NCI-H2171 treated with DMSO at 0.1 percent for 48 hours (cell line): ENCODE data around the gene TTC39B.
A peak's percentile ranks its signal among the peaks of the same experiment; 100 is the strongest.

Experiments
- DNase-seq: peaks from one replicate; lab custom pipeline; 2025; lab: John Stamatoyannopoulos, UW

Gene TTC39B

DNA sequence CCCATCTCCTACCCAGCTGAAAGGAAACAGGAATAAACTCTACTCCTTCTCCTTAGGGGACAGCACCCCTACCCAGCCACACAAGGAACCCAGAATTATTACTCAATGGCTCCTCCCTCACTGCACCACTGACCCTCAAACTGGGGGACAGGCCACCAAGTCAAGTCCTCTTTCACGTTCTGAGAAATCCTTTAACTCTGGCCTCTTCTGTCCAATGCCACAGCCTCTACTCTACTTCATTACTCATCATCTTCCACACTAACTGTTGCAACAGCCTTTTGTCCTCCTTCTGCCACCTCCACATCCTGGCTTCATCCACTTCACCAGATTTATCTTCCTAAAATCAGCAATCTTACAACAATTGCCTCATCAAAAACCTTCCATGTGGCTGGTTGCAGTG is 6.8 kb downstream of the TTC39B start:
- DNase-seq = no peak

- peak; percentile 61 for DNase-seq
These were observed 7.6 kb downstream of the TTC39B start for GRCh38 chr9:15299374-15299939.

DNA sequence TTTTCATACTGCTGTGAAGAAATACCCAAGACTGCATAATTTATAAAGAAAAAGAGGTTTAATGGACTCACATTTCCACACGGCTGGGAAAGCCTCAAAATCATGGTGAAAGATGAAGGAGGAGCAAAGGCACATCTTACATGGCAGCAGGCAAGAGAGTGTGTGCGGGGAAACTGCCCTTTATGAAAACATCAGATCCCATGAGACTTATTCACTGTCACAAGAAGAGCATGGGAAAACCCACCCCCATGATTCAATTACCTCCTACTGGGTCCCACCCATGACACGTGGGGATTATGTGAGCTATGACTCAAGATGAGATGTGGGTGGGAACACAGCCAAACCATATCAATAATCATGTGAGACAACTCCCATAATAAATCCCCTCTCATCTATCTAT is 8.7 kb downstream of the TTC39B start:
- DNase-seq = no peak

DNA sequence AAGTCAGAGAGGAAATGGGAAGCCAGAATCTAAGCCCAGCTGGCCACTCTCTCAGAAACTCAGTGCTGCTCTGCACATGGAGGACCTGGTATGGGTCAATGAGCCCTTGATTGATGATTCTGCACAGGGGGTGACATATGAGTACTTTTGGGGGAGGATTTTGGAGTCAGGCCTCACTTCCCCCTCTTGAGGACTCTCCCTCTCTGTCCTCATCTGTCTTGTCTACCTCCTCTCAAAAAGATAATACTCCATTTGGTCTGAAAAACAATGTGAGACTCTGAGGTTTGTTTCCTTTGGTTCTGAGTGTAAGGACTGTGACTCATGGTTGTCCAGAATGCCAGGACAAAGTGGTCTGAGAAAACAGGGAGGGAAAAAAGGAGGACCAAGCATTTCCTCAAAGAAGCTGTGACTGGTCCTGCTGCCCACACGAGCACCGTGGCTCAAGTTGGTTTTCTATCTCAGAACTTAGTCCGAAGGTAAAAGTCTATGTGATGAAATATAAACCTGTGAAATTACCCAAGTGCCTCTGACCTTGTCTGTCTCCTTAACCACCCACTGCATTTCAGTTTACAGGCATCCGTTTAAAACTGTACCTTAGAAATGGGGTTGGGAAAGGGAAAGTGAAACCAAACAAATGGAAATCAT is 11.1 kb downstream of the TTC39B start:
- no peak for DNase-seq

DNA sequence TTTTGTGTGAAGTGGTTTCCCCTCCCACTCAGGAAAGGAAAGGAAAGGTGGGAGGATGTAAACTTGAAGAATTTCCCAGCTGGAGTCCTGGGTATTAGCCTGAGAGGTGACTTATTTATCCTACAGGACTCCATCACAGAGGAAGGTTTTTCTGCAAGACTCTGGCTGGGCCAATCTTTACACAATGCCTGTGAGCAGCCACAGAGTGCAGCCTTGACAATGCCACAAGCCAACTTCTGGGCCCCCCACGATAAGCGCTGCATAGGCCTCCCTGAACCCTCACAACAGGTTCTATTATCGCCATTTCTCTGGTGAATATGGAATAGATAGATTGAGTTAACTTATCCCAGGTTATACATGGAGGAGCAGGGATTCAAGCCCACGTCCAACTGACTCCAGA is 12.4 kb downstream of the TTC39B start:
- DNase-seq = no peak

DNA sequence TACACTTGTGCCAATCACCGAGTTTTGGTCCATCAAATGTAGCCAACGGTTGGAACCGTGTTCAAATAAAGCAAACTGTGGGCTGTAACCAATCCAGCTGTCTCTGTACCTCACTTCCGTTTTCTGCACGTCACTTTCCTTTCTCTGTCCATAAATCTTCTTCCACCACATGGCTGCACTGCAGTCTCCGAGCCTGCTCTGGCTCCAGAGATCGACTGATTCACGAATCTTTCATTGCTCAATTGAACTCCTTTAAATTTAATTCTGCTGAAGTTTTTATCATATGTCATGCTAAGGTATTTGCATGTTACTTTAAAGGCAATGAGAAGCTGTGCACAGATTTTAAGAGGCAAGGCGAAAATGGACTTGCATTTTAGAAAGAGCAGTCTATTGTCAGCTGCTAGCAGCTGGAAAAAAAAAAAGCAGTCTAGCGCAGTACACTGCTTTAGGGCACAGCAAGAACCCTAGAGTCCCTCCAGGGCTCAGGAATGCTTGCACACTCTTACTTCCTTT is 13.2 kb downstream of the TTC39B start:
- peak; percentile 19 for DNase-seq

DNA sequence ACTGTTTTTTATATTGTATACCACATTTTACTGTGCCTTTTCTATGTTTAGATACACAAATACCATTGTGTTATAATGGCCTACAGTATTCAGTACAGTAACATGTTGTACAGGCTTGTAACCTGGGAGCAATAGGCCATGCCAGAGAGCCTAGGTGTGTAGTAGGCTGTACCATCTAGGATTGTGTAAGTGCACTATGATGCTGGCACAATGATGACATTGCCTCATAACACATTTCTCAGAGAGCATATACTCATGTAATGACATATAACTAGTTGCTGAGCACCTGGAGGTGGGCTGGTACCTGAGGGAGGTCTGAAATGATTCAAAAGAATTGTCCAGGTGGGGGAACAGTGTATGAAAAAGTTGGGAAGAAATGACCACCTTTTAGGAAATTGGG is 13.9 kb downstream of the TTC39B start:
- DNase-seq = no peak

- no peak for DNase-seq
These were observed 17.4 kb downstream of the TTC39B start for GRCh38 chr9:15289603-15290002.

DNA sequence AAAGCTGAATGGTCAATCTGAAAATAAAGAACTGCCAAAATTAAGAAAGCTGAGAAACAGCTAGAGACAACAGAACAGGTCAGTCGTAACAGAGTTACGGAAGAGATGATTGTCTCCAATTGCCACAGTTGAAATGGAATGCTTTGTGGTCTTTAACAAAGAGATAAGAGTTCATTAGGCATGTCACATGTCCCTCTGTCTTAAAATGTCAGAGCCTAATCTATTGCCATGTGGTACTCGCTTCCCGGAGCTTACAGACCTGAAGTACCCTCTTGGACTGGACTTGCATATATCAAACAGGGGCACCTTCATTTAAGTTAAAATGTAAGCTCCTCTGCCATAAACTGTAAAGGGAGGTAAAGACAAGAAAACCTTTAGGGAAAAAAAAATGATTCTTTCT is 19.7 kb downstream of the TTC39B start:
- DNase-seq = no peak

- DNase-seq = no peak
These were observed 20.7 kb downstream of the TTC39B start for GRCh38 chr9:15286161-15286821.

GRCh38 chr9:15282567-15283285 is 24.3 kb downstream of the TTC39B start:
- DNase-seq = no peak

GRCh38 chr9:15280647-15281046 is 26.4 kb downstream of the TTC39B start:
- no peak for DNase-seq

DNA sequence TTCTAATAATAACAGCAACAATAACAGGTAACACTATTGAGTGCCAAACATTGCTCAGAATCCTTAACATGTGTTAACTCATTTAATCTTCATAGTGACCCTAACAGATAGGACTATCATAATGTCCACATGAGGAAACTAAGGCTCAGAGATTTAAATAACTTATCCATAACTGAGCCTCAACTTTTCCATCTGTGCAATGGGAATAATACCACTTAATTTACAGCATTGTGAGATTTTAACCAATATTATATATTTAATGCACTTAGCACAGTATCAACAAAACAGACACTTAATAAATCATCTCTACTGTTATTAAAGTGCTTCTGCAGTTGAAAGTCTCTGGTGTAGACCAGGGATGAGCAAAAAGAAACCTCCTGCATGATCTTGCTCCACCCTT is 28.2 kb downstream of the TTC39B start:
- no peak for DNase-seq

- no peak for DNase-seq
These were observed 28.8 kb downstream of the TTC39B start for GRCh38 chr9:15278091-15278687.

DNA sequence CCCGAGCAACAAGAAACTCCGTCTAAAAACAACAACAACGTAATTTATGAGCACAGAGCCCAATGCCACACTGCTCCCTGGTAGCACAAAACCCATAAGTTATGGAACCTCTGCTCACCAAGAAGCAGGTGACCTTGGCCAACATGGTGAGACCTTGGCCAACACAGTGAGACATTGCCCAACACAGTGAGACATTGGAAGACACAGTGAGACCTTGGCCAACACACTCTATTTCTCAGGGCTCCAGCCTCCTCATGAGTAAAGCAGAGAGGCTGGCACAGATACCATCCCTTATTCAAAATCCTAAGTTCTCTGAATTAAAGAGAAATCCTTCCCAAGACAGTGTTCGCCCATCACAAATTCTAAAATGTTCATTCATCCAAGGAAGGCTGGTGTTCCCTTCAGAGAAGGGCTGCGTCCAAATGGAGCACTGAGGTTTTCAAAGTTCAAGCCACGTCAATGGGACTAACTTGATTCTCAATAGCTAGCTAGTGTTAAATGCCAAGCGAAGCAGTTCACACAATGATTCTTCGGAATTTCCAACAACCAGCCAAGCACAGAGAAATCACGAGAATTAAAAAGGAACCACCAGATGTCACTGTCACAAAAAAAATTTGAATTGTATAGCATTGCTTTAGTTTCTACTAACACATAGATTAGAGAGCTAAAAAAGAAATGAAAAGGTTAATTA is 29.5 kb downstream of the TTC39B start:
- DNase-seq = peak; percentile 7

DNA sequence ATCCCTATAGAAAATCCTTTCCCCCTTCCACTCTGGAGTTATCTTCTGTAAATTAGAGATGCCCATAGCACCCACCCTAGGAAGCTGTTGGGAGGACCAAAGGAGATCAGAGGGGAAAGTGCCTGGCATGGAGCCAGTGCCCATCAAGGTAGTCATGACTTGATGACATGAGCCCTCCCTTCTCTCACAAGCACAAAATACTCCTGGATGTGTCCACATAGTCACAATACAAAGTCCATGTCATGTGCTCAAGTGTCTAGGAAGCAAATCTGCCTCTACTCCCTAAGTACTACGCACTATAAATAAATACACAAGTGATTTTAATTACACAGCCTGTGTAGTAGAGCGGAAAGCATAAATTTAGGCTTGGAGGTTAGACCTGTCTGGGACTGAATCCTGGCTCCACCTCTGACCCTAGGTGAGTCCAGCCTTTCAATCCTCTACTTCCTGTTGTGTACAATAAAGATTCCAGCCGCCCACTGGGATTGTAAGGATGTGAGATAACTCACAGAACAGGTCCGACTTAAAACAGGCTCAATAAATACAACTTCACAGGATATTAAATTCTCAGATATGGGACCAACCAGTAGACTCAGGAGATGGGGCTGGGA is 30.6 kb downstream of the TTC39B start:
- no peak for DNase-seq

- peak; percentile 2 for DNase-seq
These were observed 32.6 kb downstream of the TTC39B start for GRCh38 chr9:15274425-15274824.

DNA sequence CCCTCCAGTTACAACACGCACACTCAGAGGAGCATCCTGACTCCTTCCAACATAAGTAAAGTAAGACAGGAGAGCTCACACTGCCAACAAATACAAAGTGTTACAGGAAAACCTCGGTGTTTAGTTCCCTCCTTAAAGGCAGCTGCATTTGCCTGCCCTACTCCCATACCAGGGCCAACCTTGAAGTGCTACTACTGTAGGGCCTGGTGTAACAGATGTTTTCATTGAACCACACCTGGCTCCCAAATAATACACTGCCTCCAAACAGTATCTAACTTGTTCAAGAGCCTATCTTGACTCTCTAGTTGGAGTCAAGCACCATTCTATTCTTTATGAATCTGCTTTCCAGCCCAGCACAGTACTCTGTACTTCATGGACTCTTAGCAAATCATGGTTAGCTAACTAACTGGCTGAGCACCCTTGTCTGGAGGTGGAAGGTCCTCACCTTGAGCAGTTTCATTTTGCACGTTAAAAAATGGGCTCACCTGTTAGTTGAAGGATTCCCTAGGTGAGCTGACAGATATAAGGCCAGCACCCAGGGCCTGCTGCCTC is 34.6 kb downstream of the TTC39B start:
- DNase-seq = no peak

- DNase-seq = no peak
These were observed 35.6 kb downstream of the TTC39B start for GRCh38 chr9:15271403-15271802.

GRCh38 chr9:15268782-15269181 is 38.2 kb downstream of the TTC39B start:
- no peak for DNase-seq

- no peak for DNase-seq
These were observed 38.7 kb downstream of the TTC39B start for GRCh38 chr9:15268317-15268716.
